IMR-90 (cell line): Measurements from ENCODE around the gene KRT16. TPM values are rescaled to one million over a fixed set of nuclear protein-coding genes. Genes with fewer than 3 reads are reported as not detected.

Source experiments
- ATAC-seq: fragments of 200-7000 bp; cut with Tn5 transposase; 2 replicates; pipeline ENCODE4 v1.9.1; 2020; ENCODE audit warnings: low read depth, mild to moderate bottlenecking, moderate library complexity
- BruUV-seq: library from RNA; stranded (reverse); fragments of 400-500 nt; replicated peaks from 2 replicates; lab custom pipeline; 2021; lab: Mats Ljungman, UMichigan
- CTCF ChIA-PET: fragments of 300-600 bp; formaldehyde crosslinking; extraction: SDS; loops from one replicate; lab custom pipeline; 2021; ENCODE audit warnings: antibody characterized with exemption; lab: Yijun Ruan, JAX
- POLR2A ChIA-PET: fragments of 300-600 bp; sonication (Branson Sonifier 250); formaldehyde crosslinking; loops from one replicate; lab custom pipeline; 2022; ENCODE audit warnings: antibody characterized with exemption; ENCODE audit not compliant: unreplicated experiment; lab: Charles Lee
- DNase-seq: peaks from one replicate; pipeline ENCODE4 v3.0.0; 2013
- H2AFZ ChIP-seq: replicated peaks from 2 replicates; pipeline ENCODE3; 2013; ENCODE audit warnings: low read length, mild to moderate bottlenecking; ENCODE audit not compliant: poor library complexity
- H2AK5ac ChIP-seq: 2 replicates; pipeline ENCODE4 v1.6.1; 2013; ENCODE audit warnings: low read depth, low read length, inconsistent platforms
- H2AK9ac ChIP-seq: replicated peaks from 2 replicates; pipeline ENCODE3; 2013; ENCODE audit warnings: mild to moderate bottlenecking, low read depth, low read length, moderate library complexity; ENCODE audit not compliant: poor library complexity
- H2BK120ac ChIP-seq: 2 replicates; pipeline ENCODE4 v1.6.1; 2013; ENCODE audit warnings: low read depth, low read length, inconsistent platforms
- H2BK15ac ChIP-seq: 3 replicates; pipeline ENCODE4 v1.6.1; 2013; ENCODE audit warnings: low read depth, low read length, inconsistent platforms
- H2BK20ac ChIP-seq: 2 replicates; pipeline ENCODE4 v1.6.1; 2013; ENCODE audit warnings: low read depth, mild to moderate bottlenecking, inconsistent platforms, low read length, moderate library complexity
- H2BK5ac ChIP-seq: 2 replicates; pipeline ENCODE4 v1.6.1; 2013; ENCODE audit warnings: mild to moderate bottlenecking, low read depth, low read length, inconsistent platforms; ENCODE audit not compliant: poor library complexity, severe bottlenecking
- H3K14ac ChIP-seq: replicated peaks from 2 replicates; pipeline ENCODE4 v1.6.1; 2013; ENCODE audit warnings: low read depth, low read length, inconsistent platforms
- H3K18ac ChIP-seq: 2 replicates; pipeline ENCODE4 v1.6.1; 2013; ENCODE audit warnings: low read depth, low read length, control low read depth
- H3K23ac ChIP-seq: 2 replicates; pipeline ENCODE4 v1.6.1; 2013; ENCODE audit warnings: low read depth, low read length, inconsistent platforms
- H3K27ac ChIP-seq: 2 replicates; pipeline ENCODE4 v1.5.1; 2013; ENCODE audit warnings: mild to moderate bottlenecking, control low read depth, low read length; ENCODE audit not compliant: insufficient read depth
- H3K27me3 ChIP-seq: 2 replicates; pipeline ENCODE4 v1.6.1; 2013; ENCODE audit warnings: low read length; ENCODE audit not compliant: control insufficient read depth, insufficient read depth
- H3K36me3 ChIP-seq: 2 replicates; pipeline ENCODE4 v1.6.1; 2013; ENCODE audit warnings: low read length, mixed read lengths; ENCODE audit not compliant: control insufficient read depth, insufficient read depth
- H3K4ac ChIP-seq: 2 replicates; pipeline ENCODE4 v1.6.1; 2013; ENCODE audit warnings: low read depth, low read length, inconsistent platforms
- H3K4me1 ChIP-seq: 2 replicates; pipeline ENCODE4 v1.6.1; 2013; ENCODE audit warnings: low read length, mixed read lengths; ENCODE audit not compliant: control insufficient read depth, insufficient read depth
- H3K4me2 ChIP-seq: 2 replicates; pipeline ENCODE4 v1.6.1; 2013; ENCODE audit warnings: low read depth, mild to moderate bottlenecking, control low read depth, low read length, moderate library complexity
- H3K4me3 ChIP-seq: 2 replicates; pipeline ENCODE4 v1.5.1; 2013; ENCODE audit warnings: low read depth, mild to moderate bottlenecking, control low read depth, low read length, moderate library complexity; ENCODE audit not compliant: insufficient read depth
- H3K56ac ChIP-seq: 2 replicates; pipeline ENCODE4 v1.6.1; 2013; ENCODE audit warnings: low read length, inconsistent platforms; ENCODE audit not compliant: insufficient read depth; ENCODE audit errors: extremely low read depth
- H3K79me1 ChIP-seq, 2 experiments: 2 replicates each; pipeline ENCODE4 v1.6.1; 2013; ENCODE audit warnings: low read length in 2 of 2, inconsistent platforms in 1 of 2, low read depth in 1 of 2
- H3K9ac ChIP-seq: 2 replicates; pipeline ENCODE4 v1.6.1; 2013; ENCODE audit warnings: low read depth, low read length, control low read depth
- H3K9me1 ChIP-seq: 2 replicates; pipeline ENCODE4 v1.6.1; 2013; ENCODE audit warnings: low read length, inconsistent platforms; ENCODE audit not compliant: insufficient read depth
- H3K9me3 ChIP-seq: 2 replicates; pipeline ENCODE4 v1.6.1; 2013; ENCODE audit warnings: low read length; ENCODE audit not compliant: control insufficient read depth, insufficient read depth
- H4K20me1 ChIP-seq: 2 replicates; pipeline ENCODE4 v1.6.1; 2013; ENCODE audit warnings: low read length, inconsistent platforms; ENCODE audit not compliant: insufficient read depth
- H4K5ac ChIP-seq: 2 replicates; pipeline ENCODE4 v1.6.1; 2013; ENCODE audit warnings: mild to moderate bottlenecking, low read depth, low read length, control low read depth
- H4K8ac ChIP-seq, 2 experiments: 2 replicates each; pipeline ENCODE4 v1.6.1; 2013; ENCODE audit warnings: low read depth in 2 of 2, low read length in 2 of 2, control low read depth in 1 of 2, inconsistent platforms in 1 of 2
- H4K91ac ChIP-seq: 2 replicates; pipeline ENCODE4 v1.6.1; 2013; ENCODE audit warnings: low read depth, low read length, inconsistent platforms; ENCODE audit not compliant: insufficient read depth
- CHD1 ChIP-seq: IDR thresholded peaks from 2 replicates; pipeline ENCODE4 v1.6.1; 2012; ENCODE audit warnings: low read depth, low read length, improper control_type of control experiment
- CTCF ChIP-seq: conservative IDR thresholded peaks from 2 replicates; pipeline ENCODE4 v1.5.1; 2012; ENCODE audit warnings: mild to moderate bottlenecking, low read depth, low read length, improper control_type of control experiment
- MXI1 ChIP-seq: IDR thresholded peaks from 2 replicates; pipeline ENCODE4 v1.6.1; 2012; ENCODE audit warnings: low read depth, mild to moderate bottlenecking, low read length, moderate library complexity, borderline replicate concordance
- RAD21 ChIP-seq: IDR thresholded peaks from 2 replicates; pipeline ENCODE4 v1.6.1; 2012; ENCODE audit warnings: low read length, improper control_type of control experiment
- SMC3 ChIP-seq: fragments of 150-350 bp; IDR thresholded peaks from 2 replicates; pipeline ENCODE4 v1.6.1; 2016; ENCODE audit warnings: low read depth, mild to moderate bottlenecking, antibody characterized with exemption, low read length, moderate library complexity
- WGBS, 2 experiments: methylation state at CpG; one replicate each; pipeline versions ENCODE4 v1.1.5 to v1.1.7; 2013; ENCODE audit warnings: missing lambda C conversion rate in 2 of 2; ENCODE audit not compliant: insufficient read length in 1 of 2; ENCODE audit errors: extremely low coverage in 2 of 2; 5-methylcytosine and 5-hydroxymethylcytosine counted together
- dilution Hi-C: fragments of 300-500 bp; cut with HindIII; formaldehyde crosslinking; loops from one replicate; pipeline ENCODE4 v1.14.3; 2018; ENCODE audit warnings: low sequenced_read_pairs; ENCODE audit not compliant: unreplicated experiment
- in situ Hi-C: fragments of 300-500 bp; cut with MboI; formaldehyde crosslinking; loops from 3 replicates; pipeline ENCODE4 v1.14.3; 2019; ENCODE audit warnings: low sequenced_read_pairs, inconsistent platforms, mixed read lengths
- intact Hi-C: fragments of 100-400 bp; cut with micrococcal nuclease; formaldehyde crosslinking; loops from 2 replicates; pipeline ENCODE4 v1.10.0; 2022
- polyA plus RNA-seq, 3 experiments: library from polyadenylated mRNA; depleted of rRNA; stranded (reverse); fragments of >200 nt; gene quantifications; 2 replicates each; pipeline ENCODE4 v1.2.3, GENCODE V29; 2012; ENCODE audit warnings: low replicate concordance in 1 of 3
- total RNA-seq: library from RNA; depleted of rRNA; stranded (reverse); fragments of >200 nt; gene quantifications from 2 replicates; pipeline ENCODE4 v1.2.3, GENCODE V29; 2012

KRT16 gene
- total and polyA plus RNA-seq, 2 of the 4 experiments (the other 2 are of a cell fraction), result not detected

GRCh38 chr17:41648411-41649195 is 36.0 kb upstream of the KRT16 start (continued):
- TF ChIP-seq MXI1, result no peak
- peak; percentile 57 for TF ChIP-seq RAD21
- TF ChIP-seq SMC3, result peak; percentile 59

- ATAC-seq (peak; percentile 88), DNase-seq (peak; percentile 54)
- Histone ChIP-seq H3K9ac (peak overlapping the region; percentile 54), H3K14ac (peak overlapping the region; percentile 84), H3K4me1 (peaks cover 14% of the 10 kb centered on the region), H3K79me1 (no peaks in the 10 kb centered on the region), H2BK120ac (peak overlapping the region; percentile 88), H3K23ac (0 out of 2 replicates have a peak overlapping the region, but pooled peaks have one; percentile 21), H3K18ac (peak overlapping the region; percentile 38; the same call in 1 of the 2 replicates), H3K27me3 (no peaks in the 10 kb centered on the region; the same call in 1 of the 2 replicates), H3K27ac (no peak overlapping the region; the same call in 1 of the 2 replicates), H2AK5ac (no peak overlapping the region), H4K8ac (peak overlapping the region; percentile 74 to 91; a peak in 3 of 4 replicates), H2AFZ (peak overlapping the region; percentile 99), H3K56ac (no peak overlapping the region), H3K9me3 (no peaks in the 10 kb centered on the region), H4K5ac (peak overlapping the region; percentile 47), H3K4me2 (peak overlapping the region; percentile 90), H4K20me1 (no peaks in the 10 kb centered on the region), H3K9me1 (peaks cover 12% of the 10 kb centered on the region), H2BK5ac (no peak overlapping the region), H3K4ac (peak overlapping the region; percentile 80), H2AK9ac (peak overlapping the region; percentile 48), H3K4me3 (0 out of 2 replicates have a peak overlapping the region, but pooled peaks have one; percentile 18), H2BK20ac (peak overlapping the region; percentile 71), H3K36me3 (no peaks in the 10 kb centered on the region), H2BK15ac (peak overlapping the region; percentile 79; the same call in 2 of the 3 replicates), H4K91ac (peak overlapping the region; percentile 75)
- TF ChIP-seq MXI1 (no peak), CTCF (peak; percentile 94), SMC3 (peak; percentile 88), CHD1 (no peak), RAD21 (peak; percentile 92)
- BruUV-seq, result no TSS peak
- ChIA-PET POLR2A (interaction anchor here (0.6 to 0.8 kb wide), 2 partner anchors 98 to 99 kb away, joined by 13 to 22 read pairs; no protein-coding TSS in a partner anchor), CTCF (interaction anchor here (0.6 to 3.8 kb wide), 18 partner anchors 13 to 1032 kb away, joined by 3 to 36 read pairs (median 4); no protein-coding TSS in a partner anchor)
- intact Hi-C loops (loop anchor here (1.0 to 5.0 kb wide), 6 partner anchors 99 to 846 kb away; partner anchors contain the start of gene KRTAP2-3), in situ Hi-C loops (no loop called here), dilution Hi-C loops (no loop called here)
- 4% methylated on average over 14 of the region's 22 CpGs; no CpG with 5 or more reads in 1 of the 2 experiments for WGBS, 2 experiments
Observed at GRCh38 chr17:41647940-41648410, 35.4 kb upstream of the KRT16 start.
